Dermis lymphatic vessel endothelial cell (primary cell): ENCODE measurements around the gene PCDHA8. TPM values are rescaled to one million over a fixed set of nuclear protein-coding genes. Genes with fewer than 3 reads are reported as not detected.

Source experiments
- total RNA-seq: library from RNA; depleted of rRNA; stranded (reverse); fragments of >200 nt; gene quantifications from 2 replicates; pipeline ENCODE4 v1.2.1, GENCODE V29; 2014

Gene PCDHA8
- under 0.01 and 0.09 TPM in 2 replicates for total RNA-seq

GRCh38 chr5:140840978-140841962, at the start of gene PCDHA8:
TSS of gene PCDHA8 (plus strand) at chr5:140841187. CDS start at chr5:140841322, 135 bp downstream.

GRCh38 chr5:140794595-140795258, 46.3 kb upstream of the PCDHA8 start, which contains the start of gene PCDHA2:
TSS of gene PCDHA2 (plus strand) at chr5:140794852.

GRCh38 chr5:140800816-140801493, 40.0 kb upstream of the PCDHA8 start, which contains the start of gene PCDHA3:
TSS of gene PCDHA3 (plus strand) at chr5:140801057.

GRCh38 chr5:140806834-140807775, 33.9 kb upstream of the PCDHA8 start, which contains the start of gene PCDHA4:
TSS of gene PCDHA4 (plus strand) at chr5:140807068.

GRCh38 chr5:140821375-140822280, 19.4 kb upstream of the PCDHA8 start, which contains the start of gene PCDHA5:
TSS of gene PCDHA5 (plus strand) at chr5:140821613.

GRCh38 chr5:140827704-140828361, 13.2 kb upstream of the PCDHA8 start, which contains the start of gene PCDHA6:
TSS of gene PCDHA6 (plus strand) at chr5:140827960. CDS start at chr5:140828092, 132 bp downstream.

GRCh38 chr5:140833993-140834392, 7.0 kb upstream of the PCDHA8 start, which contains the start of gene PCDHA7:
TSS of gene PCDHA7 (plus strand) at chr5:140834269. CDS start at chr5:140834384, 115 bp downstream.

GRCh38 chr5:140848139-140849102, 7.4 kb downstream of the PCDHA8 start, which contains the start of gene PCDHA9:
TSS of gene PCDHA9 (plus strand) at chr5:140848382. CDS start at chr5:140848496, 114 bp downstream.

GRCh38 chr5:140855772-140856674, 15.0 kb downstream of the PCDHA8 start, which contains the start of gene PCDHA10:
TSS of gene PCDHA10 (plus strand) at chr5:140855897. CDS start at chr5:140856049, 152 bp downstream.

GRCh38 chr5:140868721-140869554, 28.0 kb downstream of the PCDHA8 start, which contains the start of gene PCDHA11:
TSS of gene PCDHA11 (plus strand) at chr5:140868957. CDS start at chr5:140869104, 147 bp downstream.

GRCh38 chr5:140875085-140876065, 34.4 kb downstream of the PCDHA8 start, which contains the start of gene PCDHA12:
TSS of gene PCDHA12 (plus strand) at chr5:140875308. CDS start at chr5:140875473, 165 bp downstream.

GRCh38 chr5:140881889-140882590, 41.1 kb downstream of the PCDHA8 start, which contains the start of gene PCDHA13:
TSS of gene PCDHA13 (plus strand) at chr5:140882124. CDS start at chr5:140882269, 145 bp downstream.

